22Rv1 (cell line): ENCODE data around the gene UBALD1.

Experiments
- H3K27ac ChIP-seq: fragments of 450-650 bp; 2 replicates; pipeline ENCODE4 v1.5.1; 2017
- ZFX ChIP-seq: fragments of 450-650 bp; IDR thresholded peaks from 2 replicates; pipeline ENCODE4 v1.6.1; 2017; ENCODE audit warnings: antibody characterized with exemption, borderline replicate concordance
- TF ChIP-seq, protein P1 (sequence below): fragments of 450-650 bp; IDR thresholded peaks from 2 replicates; pipeline ENCODE4 v1.5.1; 2017; ENCODE audit warnings: mild to moderate bottlenecking

Gene UBALD1

GRCh38 chr16:4591706-4592470 is 22.8 kb downstream of the UBALD1 start:
- no peak overlapping the region for H3K27ac ChIP-seq
- no peak for TF ChIP-seq ZFX
- TF ChIP-seq, protein P1, sequence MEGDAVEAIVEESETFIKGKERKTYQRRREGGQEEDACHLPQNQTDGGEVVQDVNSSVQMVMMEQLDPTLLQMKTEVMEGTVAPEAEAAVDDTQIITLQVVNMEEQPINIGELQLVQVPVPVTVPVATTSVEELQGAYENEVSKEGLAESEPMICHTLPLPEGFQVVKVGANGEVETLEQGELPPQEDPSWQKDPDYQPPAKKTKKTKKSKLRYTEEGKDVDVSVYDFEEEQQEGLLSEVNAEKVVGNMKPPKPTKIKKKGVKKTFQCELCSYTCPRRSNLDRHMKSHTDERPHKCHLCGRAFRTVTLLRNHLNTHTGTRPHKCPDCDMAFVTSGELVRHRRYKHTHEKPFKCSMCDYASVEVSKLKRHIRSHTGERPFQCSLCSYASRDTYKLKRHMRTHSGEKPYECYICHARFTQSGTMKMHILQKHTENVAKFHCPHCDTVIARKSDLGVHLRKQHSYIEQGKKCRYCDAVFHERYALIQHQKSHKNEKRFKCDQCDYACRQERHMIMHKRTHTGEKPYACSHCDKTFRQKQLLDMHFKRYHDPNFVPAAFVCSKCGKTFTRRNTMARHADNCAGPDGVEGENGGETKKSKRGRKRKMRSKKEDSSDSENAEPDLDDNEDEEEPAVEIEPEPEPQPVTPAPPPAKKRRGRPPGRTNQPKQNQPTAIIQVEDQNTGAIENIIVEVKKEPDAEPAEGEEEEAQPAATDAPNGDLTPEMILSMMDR: no peak

GRCh38 chr16:4591191-4591590 is 23.5 kb downstream of the UBALD1 start:
- no peak overlapping the region for H3K27ac ChIP-seq
- TF ChIP-seq, protein P1: no peak
- TF ChIP-seq ZFX: no peak

- TF ChIP-seq, protein P1: no peak
- no peak for TF ChIP-seq ZFX
- H3K27ac ChIP-seq: no peak overlapping the region
These were observed 25.7 kb downstream of the UBALD1 start for GRCh38 chr16:4588961-4589360.

DNA sequence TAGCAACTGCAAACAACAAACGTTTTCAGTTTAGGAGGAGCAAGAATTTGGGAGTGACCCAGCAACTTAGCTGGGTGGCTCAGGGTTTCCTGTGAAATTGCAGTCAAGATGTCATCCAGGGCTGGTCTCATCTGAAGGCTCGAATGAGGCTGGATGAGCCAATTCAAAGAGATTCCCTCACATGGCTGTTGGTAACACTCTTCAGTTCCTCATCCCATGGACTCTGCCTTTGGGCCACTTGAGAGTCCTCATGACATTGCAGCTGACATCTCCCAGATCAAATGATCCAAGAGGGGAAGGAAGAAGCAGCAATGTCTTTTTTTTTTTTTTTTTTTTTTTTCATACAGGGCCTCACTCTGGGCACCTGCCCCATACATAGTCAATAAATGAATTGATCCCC is 26.3 kb downstream of the UBALD1 start:
- TF ChIP-seq, protein P1: no peak
- no peak for TF ChIP-seq ZFX
- H3K27ac ChIP-seq: no peak overlapping the region

- H3K27ac ChIP-seq: no peak overlapping the region
- no peak for TF ChIP-seq ZFX
- TF ChIP-seq, protein P1: no peak
These were observed 28.4 kb downstream of the UBALD1 start for GRCh38 chr16:4586291-4586690.

DNA sequence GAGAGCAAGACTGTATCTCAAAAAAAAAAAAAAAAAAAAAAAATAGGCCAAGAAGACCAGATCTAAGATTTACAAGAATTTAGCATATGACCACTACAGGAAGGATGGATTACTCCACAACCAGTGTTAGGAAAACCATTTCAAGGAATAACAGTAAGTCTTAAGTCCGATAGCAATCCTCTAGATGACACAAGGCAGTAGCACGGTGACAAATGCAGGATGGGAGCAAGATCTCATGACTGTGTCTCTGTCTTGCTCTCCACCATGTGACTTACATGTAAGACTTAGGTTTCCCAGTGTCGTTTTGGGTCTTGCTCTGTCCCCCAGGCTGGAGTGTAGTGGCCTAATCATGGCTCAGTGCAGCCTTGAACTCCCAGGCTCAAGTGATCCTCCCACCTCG is 30.8 kb downstream of the UBALD1 start:
- no peak overlapping the region for H3K27ac ChIP-seq
- TF ChIP-seq ZFX: no peak
- TF ChIP-seq, protein P1: no peak

GRCh38 chr16:4580250-4580649 is 34.4 kb downstream of the UBALD1 start:
- no peak for TF ChIP-seq ZFX
- TF ChIP-seq, protein P1: no peak
- no peak overlapping the region for H3K27ac ChIP-seq
